ENCODE data around the gene OTOP2.

- no peak for TF ChIP-seq CTCF (IDR thresholded peaks at IDR 0.05)
- TF ChIP-seq POLR2A (IDR thresholded peaks at IDR 0.05): no peak
These were observed 30.0 kb upstream of the OTOP2 start for GRCh38 chr17:74893936-74894671.

Measured in thyroid gland (tissue), 4 donors.